HCT116 (cell line): ENCODE data around the gene HECTD2. TPM values are rescaled to one million over a fixed set of nuclear protein-coding genes. Genes with fewer than 3 reads are reported as not detected.

Experiments used
- ATAC-seq: fragments of 200-7000 bp; cut with Tn5 transposase; 2 replicates; pipeline ENCODE4 v1.9.1; 2020; ENCODE audit warnings: mild to moderate bottlenecking, moderate library complexity
- BruUV-seq: library from RNA; stranded (reverse); fragments of 400-500 nt; replicated peaks from 2 replicates; lab custom pipeline; 2021; lab: Mats Ljungman, UMichigan
- CTCF ChIA-PET: fragments of 300-600 bp; sonication (Branson Sonifier 250); formaldehyde crosslinking; loops from one replicate; lab custom pipeline; 2021; ENCODE audit warnings: antibody characterized with exemption; lab: Charles Lee
- POLR2A ChIA-PET: fragments of 300-600, 350-600 bp; sonication (Branson Sonifier 250); formaldehyde crosslinking; loops from one replicate; lab custom pipeline; 2021; ENCODE audit warnings: antibody characterized with exemption; lab: Charles Lee
- RAD21 ChIA-PET, 2 experiments: fragments of 300-600 bp; sonication (Branson Sonifier 250); formaldehyde crosslinking; loops; one replicate each; lab custom pipeline; 2023; ENCODE audit warnings: low total read pairs in 2 of 2; ENCODE audit not compliant: uncharacterized antibody in 2 of 2, unreplicated experiment in 2 of 2, low non-redundant PET in 1 of 2; lab: Charles Lee
- DNase-seq: peaks from one replicate; pipeline ENCODE4 v3.0.0-alpha.2; 2010; ENCODE audit warnings: low read depth, low spot score
- H2AFZ ChIP-seq: fragments of 200-600 bp; shearing (Covaris generic), sonication (generic); 2 replicates; pipeline ENCODE4 v1.6.1; 2017; ENCODE audit warnings: low read depth, mixed run types, mixed read lengths, antibody characterized with exemption, low read length; ENCODE audit not compliant: poor library complexity, severe bottlenecking
- H3K27ac ChIP-seq: 2 replicates; pipeline ENCODE4 v1.5.1; 2012; ENCODE audit warnings: low read depth, low read length
- H3K27me3 ChIP-seq: fragments of 200-600 bp; sonication (generic); 2 replicates; pipeline ENCODE4 v1.6.1; 2016; ENCODE audit warnings: mixed run types, low read length, mixed read lengths; ENCODE audit not compliant: insufficient read depth
- H3K36me3 ChIP-seq, 2 experiments: fragments of 200-500 bp in 1 of 2; fragments of 200-600 bp in 1 of 2; sonication (Bioruptor generic) in 1 of 2; sonication (generic) in 1 of 2; 2 replicates each; pipeline versions ENCODE4 v1.5.1 to v1.6.1; 2014 to 2016; ENCODE audit warnings: low read length in 2 of 2, inconsistent platforms in 1 of 2, mixed read lengths in 1 of 2, mixed run types in 1 of 2; ENCODE audit not compliant: insufficient read depth in 2 of 2, control insufficient read depth in 1 of 2
- H3K4me1 ChIP-seq, 2 experiments: fragments of 200-600 bp in 1 of 2; sonication (generic) in 1 of 2; 2 replicates each; pipeline versions ENCODE4 v1.5.1 to v1.6.1; 2012 to 2017; ENCODE audit warnings: low read length in 2 of 2, inconsistent platforms in 1 of 2, mild to moderate bottlenecking in 1 of 2, mixed read lengths in 1 of 2, mixed run types in 1 of 2, moderate library complexity in 1 of 2; ENCODE audit not compliant: insufficient read depth in 2 of 2, control insufficient read depth in 1 of 2
- H3K4me2 ChIP-seq: fragments of 200-600 bp; sonication (generic); 2 replicates; pipeline ENCODE4 v1.6.1; 2017; ENCODE audit warnings: mixed run types, low read length, mixed read lengths
- H3K4me3 ChIP-seq, 2 experiments: fragments of 200-600 bp in 1 of 2; sonication (generic) in 1 of 2; replicated peaks in 1 of 2; 2 replicates each; pipeline ENCODE4 v1.5.1; 2011 to 2016; ENCODE audit warnings: low read length in 2 of 2, control low read depth in 1 of 2, low read depth in 1 of 2, mild to moderate bottlenecking in 1 of 2, mixed read lengths in 1 of 2, mixed run types in 1 of 2
- H3K79me2 ChIP-seq: fragments of 200-600 bp; sonication (generic); 2 replicates; pipeline ENCODE4 v1.6.1; 2017; ENCODE audit warnings: mild to moderate bottlenecking, mixed run types, low read length, moderate library complexity, mixed read lengths; ENCODE audit not compliant: insufficient read depth
- H3K9ac ChIP-seq: fragments of 200-600 bp; sonication (generic); 2 replicates; pipeline ENCODE4 v1.6.1; 2016; ENCODE audit warnings: low read length, mixed read lengths
- H3K9me2 ChIP-seq: fragments of 200-600 bp; sonication (generic), shearing (Covaris generic); 2 replicates; pipeline ENCODE4 v1.6.1; 2017; ENCODE audit warnings: mixed run types, mild to moderate bottlenecking, moderate library complexity; ENCODE audit not compliant: insufficient read depth
- H3K9me3 ChIP-seq, 2 experiments: fragments of 200-500 bp in 1 of 2; fragments of 200-600 bp in 1 of 2; sonication (Bioruptor generic) in 1 of 2; sonication (generic) in 1 of 2; 2 replicates each; pipeline ENCODE4 v1.6.1; 2014 to 2017; ENCODE audit warnings: low read length in 2 of 2, mixed read lengths in 2 of 2, inconsistent platforms in 1 of 2, low read depth in 1 of 2, mild to moderate bottlenecking in 1 of 2, mixed run types in 1 of 2, moderate library complexity in 1 of 2; ENCODE audit not compliant: control insufficient read depth in 1 of 2, insufficient read depth in 1 of 2
- H4K20me1 ChIP-seq: fragments of 200-600 bp; sonication (generic), shearing (Covaris generic); 2 replicates; pipeline ENCODE4 v1.6.1; 2017; ENCODE audit warnings: mixed run types, mild to moderate bottlenecking, moderate library complexity; ENCODE audit not compliant: insufficient read depth
- CBX3 ChIP-seq: IDR thresholded peaks from 2 replicates; pipeline ENCODE4 v1.6.1; 2012; ENCODE audit warnings: low read depth
- EGR1 ChIP-seq: IDR thresholded peaks from 2 replicates; pipeline ENCODE4 v1.6.1; 2012; ENCODE audit warnings: low read depth
- ELF1 ChIP-seq: IDR thresholded peaks from 2 replicates; pipeline ENCODE4 v1.6.1; 2012; ENCODE audit warnings: low read depth, borderline replicate concordance
- EZH2 ChIP-seq: fragments of 200-600 bp; sonication (generic); IDR thresholded peaks from 2 replicates; pipeline ENCODE4 v1.6.1; 2017; ENCODE audit warnings: antibody characterized with exemption, mixed run types
- FOSL1 ChIP-seq: IDR thresholded peaks from 2 replicates; pipeline ENCODE4 v1.6.1; 2012; ENCODE audit warnings: low read depth
- POLR2A ChIP-seq: IDR thresholded peaks from 2 replicates; pipeline ENCODE4 v1.7.0; 2011; ENCODE audit warnings: borderline replicate concordance; ENCODE audit not compliant: insufficient read depth, insufficient read length; ENCODE audit errors: extremely low read depth
- SIN3A ChIP-seq: IDR thresholded peaks from 2 replicates; pipeline ENCODE4 v1.6.1; 2012; ENCODE audit warnings: low read depth
- SRF ChIP-seq: IDR thresholded peaks from 2 replicates; pipeline ENCODE4 v1.6.1; 2012; ENCODE audit warnings: low read depth
- TCF7L2 ChIP-seq: IDR thresholded peaks from 2 replicates; pipeline ENCODE4 v1.7.0; 2011; ENCODE audit warnings: borderline replicate concordance, inconsistent platforms; ENCODE audit not compliant: insufficient read depth, insufficient read length; ENCODE audit errors: extremely low read depth
- ZBTB33 ChIP-seq: IDR thresholded peaks from 2 replicates; pipeline ENCODE4 v1.6.1; 2011; ENCODE audit warnings: mild to moderate bottlenecking, low read length, moderate library complexity; ENCODE audit not compliant: insufficient replicate concordance; ENCODE audit errors: extremely low read depth
- intact Hi-C: fragments of 100-400 bp; cut with micrococcal nuclease; formaldehyde crosslinking; loops from 2 replicates; pipeline ENCODE4 v1.10.0; 2022
- total RNA-seq: library from RNA; stranded (reverse); gene quantifications from one replicate; pipeline ENCODE4 v1.2.1, GENCODE V29; 2021; ENCODE audit not compliant: unreplicated experiment
- TF ChIP-seq, protein P1 (sequence below): IDR thresholded peaks from 2 replicates; pipeline ENCODE4 v1.6.1; 2012
- TF ChIP-seq, protein P2 (sequence below), 3 experiments: fragments of 200-600 bp in 1 of 3; sonication (generic) in 1 of 3; IDR thresholded peaks in 2 of 3; conservative IDR thresholded peaks in 1 of 3; 2 replicates each; pipeline ENCODE4 v1.5.1; 2012 to 2017; ENCODE audit warnings: low read depth in 2 of 3, low read length in 2 of 3, antibody characterized with exemption in 1 of 3, borderline replicate concordance in 1 of 3, control low read depth in 1 of 3, mild to moderate bottlenecking in 1 of 3, mixed read lengths in 1 of 3, mixed run types in 1 of 3, moderate library complexity in 1 of 3; ENCODE audit not compliant: insufficient read depth in 1 of 3

The HECTD2 gene
- total RNA-seq, 1 experiment from 2014 or later = 3.0 TPM

GRCh38 chr10:91537614-91538383, 127.7 kb downstream of the HECTD2 start:
- Histone ChIP-seq H3K9me2 (no peaks in the 10 kb centered on the region), H4K20me1 (no peaks in the 10 kb centered on the region), H3K4me3 (no peak overlapping the region), H3K79me2 (no peaks in the 10 kb centered on the region), H3K27ac (no peak overlapping the region), H3K9ac (no peak overlapping the region), H3K4me2 (no peak overlapping the region), H2AFZ (no peak overlapping the region), H3K27me3 (no peaks in the 10 kb centered on the region), H3K36me3 (no peaks in the 10 kb centered on the region), H3K4me1 (peaks cover 0 to 10% of the 10 kb centered on the region in 2 experiments; a peak in 1 of 4 replicates), H3K9me3 (no peaks in the 10 kb centered on the region)
- DNase-seq (no peak), ATAC-seq (no peak)
- ChIA-PET CTCF (no interaction called here), RAD21 (no interaction called here), POLR2A (no interaction called here)
- intact Hi-C loops = no loop called here
- BruUV-seq = no TSS peak
- TF ChIP-seq POLR2A (no peak), EGR1 (no peak)
- TF ChIP-seq, protein P1, sequence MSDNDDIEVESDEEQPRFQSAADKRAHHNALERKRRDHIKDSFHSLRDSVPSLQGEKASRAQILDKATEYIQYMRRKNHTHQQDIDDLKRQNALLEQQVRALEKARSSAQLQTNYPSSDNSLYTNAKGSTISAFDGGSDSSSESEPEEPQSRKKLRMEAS = no peak

GRCh38 chr10:91539930-91540329, 129.8 kb downstream of the HECTD2 start:
- intact Hi-C loops = no loop called here
- POLR2A ChIA-PET = no interaction called here
- DNase-seq (no peak), ATAC-seq (no peak)
- H3K79me2 ChIP-seq = no peaks in the 10 kb centered on the region
- H4K20me1 ChIP-seq = no peaks in the 10 kb centered on the region
- H3K27me3 ChIP-seq = no peaks in the 10 kb centered on the region
- no TSS peak for BruUV-seq
- H3K4me3 ChIP-seq = no peak overlapping the region
- H3K9me2 ChIP-seq = no peaks in the 10 kb centered on the region
- TF ChIP-seq FOSL1 = no peak
- TF ChIP-seq SRF = no peak
- no peak for TF ChIP-seq ZBTB33
- no peak for TF ChIP-seq EZH2
- no peak for TF ChIP-seq SIN3A
- no peak for TF ChIP-seq ELF1
- TF ChIP-seq TCF7L2 = no peak
- TF ChIP-seq CBX3 = no peak
- TF ChIP-seq, protein P2, sequence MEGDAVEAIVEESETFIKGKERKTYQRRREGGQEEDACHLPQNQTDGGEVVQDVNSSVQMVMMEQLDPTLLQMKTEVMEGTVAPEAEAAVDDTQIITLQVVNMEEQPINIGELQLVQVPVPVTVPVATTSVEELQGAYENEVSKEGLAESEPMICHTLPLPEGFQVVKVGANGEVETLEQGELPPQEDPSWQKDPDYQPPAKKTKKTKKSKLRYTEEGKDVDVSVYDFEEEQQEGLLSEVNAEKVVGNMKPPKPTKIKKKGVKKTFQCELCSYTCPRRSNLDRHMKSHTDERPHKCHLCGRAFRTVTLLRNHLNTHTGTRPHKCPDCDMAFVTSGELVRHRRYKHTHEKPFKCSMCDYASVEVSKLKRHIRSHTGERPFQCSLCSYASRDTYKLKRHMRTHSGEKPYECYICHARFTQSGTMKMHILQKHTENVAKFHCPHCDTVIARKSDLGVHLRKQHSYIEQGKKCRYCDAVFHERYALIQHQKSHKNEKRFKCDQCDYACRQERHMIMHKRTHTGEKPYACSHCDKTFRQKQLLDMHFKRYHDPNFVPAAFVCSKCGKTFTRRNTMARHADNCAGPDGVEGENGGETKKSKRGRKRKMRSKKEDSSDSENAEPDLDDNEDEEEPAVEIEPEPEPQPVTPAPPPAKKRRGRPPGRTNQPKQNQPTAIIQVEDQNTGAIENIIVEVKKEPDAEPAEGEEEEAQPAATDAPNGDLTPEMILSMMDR (IDR thresholded peaks at IDR 0.05 in 2 of 3, conservative IDR thresholded peaks at IDR 0.05 in 1 of 3; ENCODE audit: borderline replicate concordance in 1 of 3, insufficient read depth in 1 of 3, low read depth in 2 of 3, low read length in 2 of 3) = no peak
- RAD21 ChIA-PET = no interaction called here
- H3K4me2 ChIP-seq = no peak overlapping the region
- H3K9ac ChIP-seq = no peak overlapping the region
- H3K4me1 ChIP-seq = peaks cover 0 to 10% of the 10 kb centered on the region in 2 experiments; a peak in 1 of 4 replicates
- no peak overlapping the region for H3K27ac ChIP-seq
- no peaks in the 10 kb centered on the region for H3K36me3 ChIP-seq
- H3K9me3 ChIP-seq = no peaks in the 10 kb centered on the region
- no peak overlapping the region for H2AFZ ChIP-seq
- CTCF ChIA-PET = no interaction called here
